GM12801 (cell line): ENCODE results near the gene ANKS1A.

Experiments
- TF ChIP-seq, protein P1 (sequence below): IDR thresholded peaks from one replicate; pipeline ENCODE4 v1.5.1; 2011; ENCODE audit warnings: control low read depth; ENCODE audit not compliant: insufficient read length; ENCODE audit errors: extremely low read depth

ANKS1A gene

DNA sequence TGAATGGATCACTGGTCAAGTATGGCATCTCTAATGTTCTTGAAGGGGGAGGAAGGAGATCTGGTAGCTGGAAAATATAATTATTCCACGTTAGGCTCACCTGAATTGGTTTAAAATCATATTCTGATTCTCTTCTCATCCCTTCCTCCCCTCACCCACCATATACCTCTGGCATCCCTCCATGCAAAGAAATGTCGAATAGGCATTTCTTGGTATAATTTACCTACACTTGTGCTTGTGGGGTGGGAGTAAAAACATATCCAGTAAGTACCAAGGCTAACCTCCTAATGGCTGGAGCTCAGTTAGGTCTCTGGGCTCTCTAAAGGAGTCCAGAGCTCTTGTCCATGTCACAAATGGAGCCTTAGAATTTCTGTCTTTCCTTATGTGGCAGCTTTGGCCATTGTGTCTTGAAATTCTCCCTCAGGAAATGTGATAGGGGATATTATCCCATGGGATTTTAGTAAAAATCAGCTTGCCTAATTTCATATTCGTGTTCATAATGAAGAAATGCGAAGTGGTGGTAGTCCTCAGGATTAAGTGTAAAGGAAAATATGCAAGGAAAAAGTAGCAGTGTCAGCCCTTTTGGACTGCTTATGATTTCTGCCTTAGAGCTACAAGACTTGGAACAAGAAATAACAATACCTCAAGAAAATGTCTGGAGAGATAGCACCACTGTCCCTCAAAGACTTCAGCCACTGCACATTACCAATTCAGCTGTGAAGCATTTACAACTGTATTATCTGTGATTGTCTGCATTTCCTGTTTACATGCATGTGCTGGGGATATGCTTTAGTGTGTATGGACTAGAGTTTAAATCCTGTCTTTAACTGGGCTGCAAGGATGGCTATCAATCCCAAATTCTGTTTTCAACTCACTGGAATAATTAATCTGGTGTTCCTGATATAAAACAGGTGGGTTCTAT, 13.5 kb upstream of the ANKS1A start:
- TF ChIP-seq, protein P1, sequence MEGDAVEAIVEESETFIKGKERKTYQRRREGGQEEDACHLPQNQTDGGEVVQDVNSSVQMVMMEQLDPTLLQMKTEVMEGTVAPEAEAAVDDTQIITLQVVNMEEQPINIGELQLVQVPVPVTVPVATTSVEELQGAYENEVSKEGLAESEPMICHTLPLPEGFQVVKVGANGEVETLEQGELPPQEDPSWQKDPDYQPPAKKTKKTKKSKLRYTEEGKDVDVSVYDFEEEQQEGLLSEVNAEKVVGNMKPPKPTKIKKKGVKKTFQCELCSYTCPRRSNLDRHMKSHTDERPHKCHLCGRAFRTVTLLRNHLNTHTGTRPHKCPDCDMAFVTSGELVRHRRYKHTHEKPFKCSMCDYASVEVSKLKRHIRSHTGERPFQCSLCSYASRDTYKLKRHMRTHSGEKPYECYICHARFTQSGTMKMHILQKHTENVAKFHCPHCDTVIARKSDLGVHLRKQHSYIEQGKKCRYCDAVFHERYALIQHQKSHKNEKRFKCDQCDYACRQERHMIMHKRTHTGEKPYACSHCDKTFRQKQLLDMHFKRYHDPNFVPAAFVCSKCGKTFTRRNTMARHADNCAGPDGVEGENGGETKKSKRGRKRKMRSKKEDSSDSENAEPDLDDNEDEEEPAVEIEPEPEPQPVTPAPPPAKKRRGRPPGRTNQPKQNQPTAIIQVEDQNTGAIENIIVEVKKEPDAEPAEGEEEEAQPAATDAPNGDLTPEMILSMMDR: no peak

- TF ChIP-seq, protein P1: no peak
Measured at GRCh38 chr6:34876472-34876871, 12.6 kb upstream of the ANKS1A start.

GRCh38 chr6:34877259-34877658, 11.8 kb upstream of the ANKS1A start:
- TF ChIP-seq, protein P1: no peak

DNA sequence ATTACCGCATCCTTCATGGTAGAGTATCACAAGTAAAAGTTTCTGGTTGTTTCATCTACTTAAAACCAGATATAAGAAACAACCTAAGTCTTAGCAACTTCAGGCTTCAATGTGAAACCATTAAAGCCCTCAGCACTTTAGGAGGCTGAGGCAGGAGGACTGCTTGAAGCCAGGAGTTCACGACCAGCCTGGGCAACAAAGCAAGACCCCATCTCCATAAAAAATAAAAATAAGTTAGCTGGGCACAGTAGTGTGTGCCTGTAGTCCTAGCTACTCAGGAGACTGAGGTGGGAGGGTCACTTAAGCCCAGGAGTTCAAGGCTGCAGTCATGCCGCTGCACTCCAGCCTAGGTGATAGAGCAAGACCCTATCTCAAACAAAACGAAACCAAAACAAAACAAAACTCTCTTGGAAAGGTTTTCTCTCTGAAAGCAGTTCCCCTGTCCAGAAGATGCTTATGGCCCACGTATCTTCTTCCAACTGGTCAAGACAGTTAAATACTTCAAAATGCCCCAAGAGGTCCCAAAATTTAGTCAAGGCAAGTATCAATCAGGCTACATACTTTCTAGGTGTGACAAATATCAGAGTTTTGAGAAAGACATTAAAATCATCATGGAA, 11.1 kb upstream of the ANKS1A start:
- TF ChIP-seq, protein P1: no peak

DNA sequence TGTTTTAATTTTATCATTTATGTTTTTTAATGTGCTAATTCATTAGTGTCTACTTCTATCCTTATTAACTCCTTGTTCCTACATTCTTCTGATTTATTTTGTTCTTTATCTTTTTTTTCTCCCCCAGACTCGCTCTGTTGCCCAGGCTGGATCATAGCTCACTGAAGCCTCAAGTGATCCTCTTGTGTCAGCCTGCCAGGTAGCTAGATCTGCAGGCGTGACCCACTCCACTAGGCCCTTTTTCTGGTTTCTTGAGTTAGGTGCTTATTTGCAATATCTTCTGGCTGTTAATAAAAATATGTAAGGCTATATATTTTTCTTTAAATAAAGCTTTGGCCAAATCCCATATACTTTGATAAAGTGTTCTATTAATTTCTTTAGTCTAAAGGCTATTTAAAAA, 4.1 kb upstream of the ANKS1A start:
- TF ChIP-seq, protein P1: no peak

DNA sequence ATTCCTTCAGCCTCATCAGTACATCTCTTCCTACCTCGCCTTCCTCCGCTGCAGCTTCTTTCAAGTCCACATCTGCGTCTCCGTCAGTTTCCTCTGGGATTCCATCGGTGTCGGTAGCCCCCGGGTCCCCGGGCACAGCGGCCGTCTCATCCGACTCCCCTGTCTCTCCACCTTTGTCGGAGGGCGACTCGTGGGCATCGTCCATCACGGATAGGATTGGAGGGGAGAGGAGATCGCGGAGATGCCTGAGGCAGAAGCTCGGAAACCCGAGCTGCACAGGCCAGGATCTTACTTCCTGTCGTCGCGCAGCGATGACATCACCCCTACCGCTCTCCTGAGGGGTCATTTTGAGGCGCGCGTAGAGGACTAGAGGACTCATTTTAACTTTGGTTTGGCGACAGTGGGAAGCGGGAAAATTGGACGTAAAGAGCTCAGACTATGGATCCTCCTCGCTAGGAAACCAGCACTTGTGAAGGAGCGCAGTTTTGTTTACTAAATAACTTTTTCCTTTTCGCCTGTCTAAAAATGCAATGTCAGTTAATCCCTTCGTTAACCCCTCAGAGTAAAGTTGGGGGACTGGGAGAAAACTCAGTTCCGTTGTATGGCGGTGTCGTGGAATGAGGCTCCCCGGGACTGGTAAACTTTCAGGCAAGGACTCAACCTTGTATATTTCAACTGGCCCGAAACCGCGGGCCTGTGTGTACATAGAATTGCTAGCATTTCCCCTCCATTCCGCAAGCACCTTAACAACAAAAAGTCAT, 1.1 kb upstream of the ANKS1A start, which contains the start of gene TAF11:
Gene TAF11 (minus strand): TSS at position 290 of the 761 bp plus-strand sequence. CDS start 85 bp downstream, at position 205.
- TF ChIP-seq, protein P1: no peak

DNA sequence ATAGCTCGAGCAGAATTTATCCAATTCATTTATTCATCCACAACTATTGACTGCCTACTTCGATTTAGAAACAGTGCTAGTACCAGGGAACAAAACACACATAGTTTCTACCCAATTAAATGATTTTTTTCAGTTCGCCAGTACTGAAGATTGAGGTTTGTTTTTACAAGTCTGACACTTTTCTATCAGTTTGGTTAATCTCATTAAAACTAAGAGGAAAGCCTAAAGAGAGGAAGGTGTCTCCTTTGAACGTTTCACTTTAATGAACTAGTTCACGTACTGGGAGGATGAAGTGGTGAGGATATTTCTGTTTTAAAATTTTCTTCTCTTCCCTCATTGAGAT, 570 bp upstream of the ANKS1A start:
- TF ChIP-seq, protein P1: no peak
